Motor neuron (in vitro differentiated cells): Measurements from ENCODE around the gene FBLN2. TPM values are rescaled to one million over a fixed set of nuclear protein-coding genes. Genes with fewer than 3 reads are reported as not detected.
"Not testable (repeated sequence)": the region's sequence is repeated elsewhere in the genome, so short reads cannot be mapped to it uniquely, and the experiment has no call there.

Experiments
- ATAC-seq, 8 experiments: fragments of 200-7000 bp; cut with Tn5 transposase; replicated peaks in 6 of 8; 2 replicates each; pipeline ENCODE4 v1.8.0; 2021; ENCODE audit warnings: mild to moderate bottlenecking in 8 of 8, moderate library complexity in 8 of 8
- H3K27ac ChIP-seq, 2 donors: fragments of 250-450 bp; sonication (Bioruptor Pico); 2 replicates each; pipeline ENCODE4 v1.9.0; 2021; ENCODE audit warnings: antibody characterized with exemption in 2 of 2, mild to moderate bottlenecking in 2 of 2, moderate library complexity in 1 of 2
- H3K4me1 ChIP-seq, 2 donors: fragments of 250-450 bp; sonication (Bioruptor Pico); replicated peaks in 1 of 2; 2 replicates each; pipeline ENCODE4 v1.6.1; 2021; ENCODE audit warnings: antibody characterized with exemption in 2 of 2, mild to moderate bottlenecking in 2 of 2, moderate library complexity in 1 of 2
- H3K4me3 ChIP-seq, 5 donors: fragments of 250-450 bp; sonication (Bioruptor Pico); 2 replicates each; pipeline ENCODE4 v1.9.0; 2021; ENCODE audit warnings: antibody characterized with exemption in 5 of 5, mild to moderate bottlenecking in 5 of 5, moderate library complexity in 4 of 5
- WGBS, 10 experiments: fragments of 450-650 bp; shearing (Covaris generic); methylation state at CpG; one replicate each; pipeline ENCODE4 v1.0.0; 2022; 5-methylcytosine and 5-hydroxymethylcytosine counted together
- in situ Hi-C, 9 experiments: fragments of 400-800 bp; cut with MboI; loops; one replicate each; pipeline ENCODE4 v1.15.0; 2021; ENCODE audit warnings: low sequenced_read_pairs in 9 of 9, low pct_unique_long_range_greater_than_20kb in 2 of 9; ENCODE audit not compliant: unreplicated experiment in 9 of 9
- total RNA-seq, 8 experiments: library from RNA; unstranded; fragments of 300-600 nt; gene quantifications; 2 replicates each; pipeline versions ENCODE4 v1.2.3 to v1.2.4, GENCODE V29; 2022

The FBLN2 gene
- total RNA-seq, 8 experiments from 2014 or later, result 1.2 to 263 (median 9.4) TPM

DNA sequence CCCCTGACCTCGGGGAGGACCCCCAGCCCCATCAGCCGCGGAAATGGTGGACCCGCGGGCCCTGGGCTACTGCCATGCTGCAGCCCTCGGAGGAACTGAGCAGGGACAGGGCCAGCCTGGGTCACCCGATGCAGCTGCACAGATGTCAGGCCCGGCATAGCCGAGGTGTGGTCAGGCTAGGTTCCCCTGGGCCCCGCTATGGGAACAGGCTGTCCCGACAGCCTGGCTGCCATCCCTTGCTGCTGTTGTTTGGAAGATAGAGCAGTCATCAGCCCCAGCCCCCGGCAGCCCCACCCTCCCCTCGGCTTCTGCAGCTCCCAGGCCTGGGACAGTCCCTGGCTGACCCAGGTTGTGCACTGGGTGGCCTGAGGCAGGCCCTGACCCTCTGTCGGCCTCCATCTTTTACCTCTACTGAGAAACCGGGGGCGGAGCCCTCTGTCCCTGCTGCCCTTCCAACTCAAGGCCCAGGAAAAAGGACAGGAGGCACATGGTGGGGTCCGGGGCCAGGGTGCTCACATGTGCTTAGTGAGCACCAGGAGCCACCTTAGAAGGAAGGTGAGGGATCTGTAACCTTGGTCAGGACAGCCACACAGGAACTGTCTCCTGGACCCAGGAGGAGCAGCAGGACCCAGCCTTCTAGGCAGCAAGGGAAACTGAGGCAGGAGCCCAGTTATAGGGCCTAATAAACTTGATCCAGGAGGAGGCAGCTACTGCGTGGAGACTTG lies 31.5 kb upstream of the FBLN2 start:
- 60 to 100% (median 85%) methylated on average over 1 to 8 of the region's 18 CpGs; no CpG with 5 or more reads in 6 of the 10 experiments for WGBS, 10 experiments
- in situ Hi-C loops, result no loop called here
- peak in 1 of 8 experiments; percentile 13 for ATAC-seq
- H3K27ac ChIP-seq, result no peak overlapping the region
- peaks cover 4 to 14% of the 10 kb centered on the region in 2 donors for H3K4me1 ChIP-seq
- H3K4me3 ChIP-seq, result no peak overlapping the region

DNA sequence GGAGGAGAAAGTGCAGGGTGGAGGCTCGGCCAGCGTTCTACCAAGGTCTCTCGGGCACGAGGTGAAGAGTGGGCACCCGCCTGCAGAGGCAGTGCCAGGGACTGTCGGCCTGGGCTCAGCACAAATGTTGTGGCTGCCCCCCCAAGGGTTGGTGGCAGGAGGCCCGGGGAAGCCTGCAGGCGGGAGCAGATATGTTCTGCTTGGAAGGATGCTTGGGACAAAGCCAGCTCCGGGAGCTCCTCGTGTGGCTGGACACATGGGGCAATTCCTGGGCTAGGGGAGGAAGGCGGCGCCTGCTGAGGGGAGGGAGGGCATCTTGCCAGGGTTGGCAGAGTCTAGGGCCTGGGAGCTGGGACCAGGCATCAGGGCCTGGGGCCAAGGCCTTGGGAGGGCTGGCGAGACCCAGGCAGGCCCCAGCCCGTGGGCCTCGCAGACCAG lies 30.4 kb upstream of the FBLN2 start:
- ATAC-seq, result peak in 3 of 8 experiments; percentile 10 to 41 (median 26)
- Histone ChIP-seq H3K4me1 (peaks cover 3 to 7% of the 10 kb centered on the region in 2 donors), H3K27ac (no peak overlapping the region), H3K4me3 (no peak overlapping the region)
- WGBS, 10 experiments, result 48 to 100% (median 62%) methylated on average over 2 to 8 of the region's 15 CpGs; no CpG with 5 or more reads in 4 of the 10 experiments
- in situ Hi-C loops, result no loop called here

DNA sequence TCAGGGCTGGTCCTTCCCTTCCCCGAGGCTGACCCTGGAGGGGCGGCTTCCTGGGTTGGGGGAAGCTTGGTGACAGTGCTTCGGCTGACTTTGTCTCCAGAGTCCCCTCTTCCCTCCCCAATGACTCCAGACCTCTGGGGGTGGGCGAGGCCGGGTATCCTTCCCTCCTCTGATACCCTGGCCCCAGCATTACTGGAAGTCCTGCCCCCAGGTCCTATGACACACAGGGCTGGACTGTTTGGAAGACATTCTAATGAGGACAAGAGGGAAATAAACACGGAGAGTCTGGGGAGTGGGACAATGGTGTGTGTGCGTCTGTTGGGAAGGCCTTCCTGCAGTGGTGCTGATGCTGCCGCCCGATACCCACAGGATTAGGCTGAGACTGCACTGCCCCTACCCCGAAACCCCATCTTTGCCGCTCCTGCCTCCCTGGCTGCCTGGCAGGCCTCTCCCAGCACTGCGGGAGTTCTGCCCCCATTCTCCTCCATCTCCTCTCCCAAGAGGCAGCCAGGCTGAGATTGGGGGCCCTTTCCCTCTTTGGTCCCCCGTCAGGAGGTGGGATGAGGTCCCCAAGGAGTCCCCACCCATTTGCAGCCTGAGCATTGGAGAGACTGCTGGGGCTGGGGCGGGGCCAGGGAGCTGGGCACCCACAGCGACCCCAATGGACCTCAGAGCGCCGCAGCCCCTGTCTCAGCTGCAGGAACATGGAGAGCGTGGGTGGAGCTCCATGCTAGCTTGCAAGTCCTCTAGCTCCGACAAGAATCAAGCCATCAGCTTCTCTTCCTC lies 29.7 kb upstream of the FBLN2 start:
- no peak overlapping the region for H3K27ac ChIP-seq
- ATAC-seq, result peak in 5 of 8 experiments; percentile 32 to 81 (median 61)
- no peak overlapping the region for H3K4me3 ChIP-seq
- in situ Hi-C loops, result no loop called here
- H3K4me1 ChIP-seq, result peaks cover 0 to under 1% of the 10 kb centered on the region in 2 donors
- 74 to 100% (median 77%) methylated on average over 1 to 8 of the region's 19 CpGs; no CpG with 5 or more reads in 7 of the 10 experiments for WGBS, 10 experiments

DNA sequence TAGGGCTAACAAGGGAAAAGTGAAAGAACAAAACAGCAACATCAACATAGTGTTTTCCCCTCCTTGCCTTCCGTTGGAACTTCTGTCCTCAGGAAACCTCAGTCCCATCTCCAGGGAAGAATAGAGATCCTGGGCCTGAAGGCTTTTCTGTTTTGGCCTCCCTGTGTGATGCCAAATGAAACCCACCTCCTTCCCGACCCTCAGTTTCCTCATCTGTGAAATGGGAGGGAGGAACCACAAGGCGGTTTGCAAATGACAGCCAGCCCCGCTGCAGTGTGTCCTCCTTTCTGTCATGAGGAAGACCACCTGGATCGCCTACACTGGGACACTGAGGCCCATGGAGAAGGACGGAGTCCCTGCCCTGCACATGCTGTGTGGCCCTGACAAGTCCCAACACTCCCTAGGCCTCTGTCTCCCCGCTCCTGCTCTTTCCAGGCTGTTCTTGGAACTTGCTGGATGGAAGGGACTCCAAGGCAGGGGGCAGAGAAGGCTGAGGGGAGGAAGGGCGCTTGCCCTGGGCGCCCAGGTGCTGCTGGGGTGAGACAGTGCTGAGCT lies 28.5 kb upstream of the FBLN2 start:
- H3K4me3 ChIP-seq, result no peak overlapping the region
- in situ Hi-C loops, result no loop called here
- no peak overlapping the region for H3K27ac ChIP-seq
- H3K4me1 ChIP-seq, result no peaks in the 10 kb centered on the region
- WGBS, 10 experiments, result 67 to 100% (median 80%) methylated on average over 1 to 5 of the region's 9 CpGs; no CpG with 5 or more reads in 3 of the 10 experiments
- no peak for ATAC-seq

DNA sequence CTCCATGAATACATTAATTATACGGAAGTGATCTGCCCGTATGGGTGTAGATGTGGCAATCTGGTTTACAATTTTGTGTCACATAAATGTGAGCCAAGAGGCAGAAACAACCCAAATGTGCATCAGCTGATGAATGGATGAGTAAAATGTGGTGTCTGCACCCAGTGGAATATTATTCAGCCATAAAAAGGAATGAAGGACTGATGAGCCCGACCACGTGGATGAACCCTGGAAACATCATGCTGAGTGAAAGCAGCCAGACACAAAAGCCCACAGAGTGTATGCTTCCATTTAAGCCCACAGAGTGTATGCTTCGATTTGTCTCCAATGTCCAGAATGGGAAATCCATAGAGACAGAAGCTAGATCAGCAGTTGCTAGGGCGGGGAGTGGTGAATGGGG lies 27.6 kb upstream of the FBLN2 start:
- peaks cover 0 to 4% of the 10 kb centered on the region in 2 donors for H3K4me1 ChIP-seq
- H3K27ac ChIP-seq, result no peak overlapping the region
- in situ Hi-C loops, result no loop called here
- H3K4me3 ChIP-seq, result no peak overlapping the region
- WGBS, 10 experiments, result 50 to 100% (median 63%) methylated on average over 1 to 6 of the region's 6 CpGs; no CpG with 5 or more reads in 3 of the 10 experiments
- no peak for ATAC-seq

DNA sequence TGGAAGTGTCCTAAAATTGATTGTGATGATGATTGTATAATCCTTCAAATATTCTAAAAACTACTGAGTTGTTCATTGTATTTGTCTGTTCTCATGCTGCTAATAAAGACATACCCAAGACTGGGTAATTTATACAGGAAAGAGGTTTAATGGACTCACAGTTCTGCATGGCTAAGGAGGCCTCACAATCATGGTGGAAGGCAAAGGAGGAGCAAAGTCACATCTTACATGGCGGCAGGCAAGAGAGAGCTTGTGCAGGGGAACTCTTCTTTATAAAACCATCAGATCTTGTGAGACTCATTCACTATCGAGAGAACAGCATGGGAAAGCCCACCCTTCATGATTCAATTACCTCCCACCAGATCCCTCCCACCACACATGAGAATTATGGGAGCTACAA lies 27.2 kb upstream of the FBLN2 start:
- ATAC-seq, in situ Hi-C loops, H3K4me1 ChIP-seq, H3K27ac ChIP-seq, H3K4me3 ChIP-seq: not testable (repeated sequence)
- WGBS, 10 experiments, result 50 to 100% (median 100%) methylated on average over 1 to 2 of the region's 2 CpGs; no CpG with 5 or more reads in 3 of the 10 experiments

DNA sequence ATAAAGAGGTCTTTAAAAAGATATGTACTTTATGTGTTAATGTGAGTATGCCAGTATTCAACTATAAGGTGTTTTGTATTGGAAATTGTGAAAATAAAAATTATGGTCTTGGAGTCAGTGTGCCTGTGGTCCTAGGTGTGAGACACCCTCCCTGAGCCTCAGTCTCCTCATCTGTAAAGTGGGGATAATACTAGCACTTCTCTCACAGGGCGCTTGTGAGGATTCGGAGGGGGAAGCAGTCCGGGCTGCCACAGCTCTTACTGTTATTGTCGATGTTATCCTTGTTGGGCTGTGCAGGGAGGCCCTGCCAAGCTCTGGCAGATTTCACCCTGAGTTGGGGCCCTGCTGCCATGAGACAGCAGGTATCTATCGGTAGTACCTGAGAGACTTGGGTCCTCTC lies 26.7 kb upstream of the FBLN2 start:
- WGBS, 10 experiments, result 58 to 100% (median 92%) methylated on average over 1 to 5 of the region's 5 CpGs; no CpG with 5 or more reads in 3 of the 10 experiments
- Histone ChIP-seq H3K4me1 (peaks cover 0 to 5% of the 10 kb centered on the region in 2 donors), H3K27ac (no peak overlapping the region), H3K4me3 (no peak overlapping the region)
- no peak for ATAC-seq
- in situ Hi-C loops, result no loop called here

DNA sequence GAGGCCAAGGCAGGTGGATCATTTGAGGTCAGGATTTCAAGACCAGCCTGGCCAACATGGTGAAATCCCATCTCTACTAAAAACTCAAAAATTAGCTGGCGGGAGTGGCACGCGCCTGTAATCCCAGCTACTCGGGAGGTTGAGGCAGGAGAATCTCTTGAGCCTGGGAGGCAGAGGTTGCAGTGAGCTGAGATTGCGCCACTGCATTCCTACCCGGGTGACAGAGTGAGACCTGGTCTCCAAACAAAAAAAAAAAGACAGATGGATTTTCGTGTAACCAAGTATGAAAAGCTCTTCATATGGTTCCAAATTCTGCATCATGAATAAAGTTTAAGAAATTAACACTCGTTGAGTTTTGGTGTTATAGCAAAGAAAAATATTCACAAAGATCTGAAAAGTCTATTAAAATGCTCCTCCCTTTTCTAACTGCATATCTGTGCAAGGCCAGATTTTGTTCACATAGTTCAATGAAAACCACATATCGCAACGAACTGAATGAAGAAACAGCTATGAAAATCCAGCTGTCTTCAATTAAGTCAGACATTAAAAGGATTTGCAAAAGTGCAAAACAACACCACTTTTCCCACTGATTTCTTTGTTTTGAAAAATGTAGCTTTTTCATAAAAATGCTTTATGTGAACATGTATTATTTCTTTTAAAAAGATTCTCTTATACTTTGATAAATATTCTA lies 23.8 kb upstream of the FBLN2 start:
- in situ Hi-C loops, result no loop called here
- 0 to 92% (median 73%) methylated on average over 2 to 10 of the region's 10 CpGs; no CpG with 5 or more reads in 1 of the 10 experiments for WGBS, 10 experiments
- peak in 3 of 8 experiments; percentile 29 to 70 (median 65) for ATAC-seq
- H3K27ac ChIP-seq, result no peak overlapping the region
- H3K4me3 ChIP-seq, result no peak overlapping the region
- H3K4me1 ChIP-seq, result peaks cover 0 to 5% of the 10 kb centered on the region in 2 donors

DNA sequence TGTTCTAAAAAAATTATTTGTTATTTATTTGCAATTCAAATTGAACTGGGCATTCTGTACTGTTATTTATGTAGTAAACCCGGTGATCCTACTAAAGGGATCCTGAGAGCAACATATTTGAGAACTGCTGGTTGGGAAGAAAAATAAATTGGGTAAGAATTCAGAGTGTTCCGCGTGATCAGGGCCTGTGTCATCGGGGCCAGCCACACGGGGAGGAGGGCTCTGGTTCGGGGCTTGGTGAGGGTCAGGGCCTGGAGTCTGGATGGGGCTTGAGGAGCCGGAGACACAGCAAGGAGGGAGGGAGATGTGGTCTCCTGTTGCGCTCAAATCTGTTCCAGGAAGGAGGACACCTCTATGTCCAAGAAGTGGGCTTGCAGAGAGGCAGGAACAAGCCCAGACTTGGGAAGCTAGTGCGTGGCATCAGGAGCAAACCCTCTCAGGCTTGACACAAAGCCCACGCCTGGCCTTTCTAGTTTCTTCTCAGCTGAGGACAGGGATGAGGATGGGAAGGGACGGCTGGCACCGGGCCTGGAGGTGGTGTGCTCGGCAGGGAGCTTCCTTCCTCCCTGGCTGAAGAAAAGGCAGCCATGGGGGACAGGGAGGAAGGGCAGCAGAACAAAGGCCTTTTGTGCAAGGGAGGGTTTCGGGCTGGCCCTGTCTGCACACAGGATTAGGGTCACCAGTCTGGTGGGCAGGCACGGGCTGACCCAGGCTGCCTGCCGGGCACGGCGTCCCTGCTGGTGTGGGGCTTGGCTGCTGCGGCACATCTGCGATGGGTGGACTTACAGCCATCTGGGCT lies 22.9 kb upstream of the FBLN2 start:
- in situ Hi-C loops, result no loop called here
- whole genome bisulfite sequencing, 10 experiments, result 0 to 78% (median 51%) methylated on average over 1 to 9 of the region's 20 CpGs; no CpG with 5 or more reads in 1 of the 10 experiments
- no peak overlapping the region for H3K27ac ChIP-seq

DNA sequence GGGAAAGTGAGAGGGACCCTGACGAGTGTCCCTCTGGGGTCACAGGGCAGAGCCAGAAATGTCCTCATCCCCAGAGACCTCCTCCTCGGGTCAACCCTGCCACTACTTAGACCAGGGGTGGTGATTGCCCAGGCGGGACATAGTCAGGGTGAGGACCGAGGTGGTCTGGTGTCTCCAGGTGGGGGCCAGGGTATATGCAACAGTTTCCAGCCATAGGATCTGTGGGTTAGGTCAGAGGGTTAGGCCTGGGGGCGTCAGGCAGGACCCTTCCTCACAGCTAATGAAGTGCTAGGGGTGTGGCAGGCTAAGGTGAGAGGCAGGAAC lies 22.3 kb upstream of the FBLN2 start:
- in situ Hi-C loops, result no loop called here
- no peak for ATAC-seq
- Histone ChIP-seq H3K4me1 (peaks cover 0 to 5% of the 10 kb centered on the region in 2 donors), H3K27ac (no peak overlapping the region), H3K4me3 (no peak overlapping the region)
- WGBS, 10 experiments, result 76% methylated on average over 4 of the region's 5 CpGs; no CpG with 5 or more reads in 9 of the 10 experiments

More for the DNA sequence above, 22.9 kb upstream of the FBLN2 start:
- ATAC-seq, result peak in 6 of 8 experiments; percentile 20 to 72 (median 34)
- Histone ChIP-seq H3K4me1 (peaks cover 0 to 5% of the 10 kb centered on the region in 2 donors), H3K4me3 (no peak overlapping the region)

DNA sequence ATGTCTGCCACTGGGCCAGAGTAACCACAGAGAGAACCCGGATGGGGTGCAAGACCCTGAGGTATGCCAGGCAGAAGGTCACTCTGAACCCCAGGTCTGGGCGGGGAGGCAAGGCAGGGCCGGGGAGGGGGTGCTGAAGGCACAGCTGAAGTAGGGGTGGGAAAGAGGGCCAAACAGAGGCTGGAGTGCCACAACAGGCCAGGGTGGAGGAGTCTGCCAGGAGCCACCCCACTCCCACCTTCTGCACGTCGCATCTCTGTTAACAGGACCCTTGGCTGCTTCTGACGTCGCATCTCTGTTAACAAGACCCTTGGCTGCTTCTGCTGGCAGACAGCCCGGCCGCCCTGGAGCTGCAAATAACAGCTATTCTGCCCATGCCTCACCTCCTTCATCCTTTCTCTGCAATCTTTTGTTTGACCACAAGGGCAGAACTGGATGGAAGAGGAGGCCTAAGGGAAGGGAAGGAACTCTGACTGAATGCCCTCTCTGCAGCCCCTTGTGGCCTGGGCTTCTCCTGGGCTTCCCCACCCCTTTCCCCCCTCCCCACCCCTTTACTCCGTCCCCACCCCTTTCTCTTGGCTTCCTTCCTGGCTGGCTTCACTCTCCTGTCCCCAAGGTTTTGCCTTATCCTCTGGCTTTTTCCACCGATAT lies 20.6 kb upstream of the FBLN2 start:
- Histone ChIP-seq H3K4me3 (no peak overlapping the region), H3K4me1 (peaks cover 0 to 5% of the 10 kb centered on the region in 2 donors), H3K27ac (no peak overlapping the region)
- WGBS, 10 experiments, result 40 to 70% (median 59%) methylated on average over 1 to 4 of the region's 11 CpGs; no CpG with 5 or more reads in 6 of the 10 experiments
- in situ Hi-C loops, result no loop called here
- ATAC-seq, result peak in 7 of 8 experiments; percentile 35 to 96 (median 48)
